G401 (cell line): Measurements from ENCODE around the gene MFNG. TPM values are rescaled to one million over a fixed set of nuclear protein-coding genes. Genes with fewer than 3 reads are reported as not detected.

Experiments
- DNase-seq: peaks from one replicate; pipeline ENCODE4 v3.0.0-alpha.2; 2015; ENCODE audit warnings: low spot score
- in situ Hi-C: cut with HindIII; loops from 2 replicates; pipeline ENCODE4 v1.10.0; 2016; ENCODE audit warnings: low sequenced_read_pairs, mixed read lengths
- total RNA-seq: library from RNA; depleted of rRNA; stranded (reverse); fragments of >200 nt; shearing (Covaris generic); gene quantifications from 2 replicates; pipeline ENCODE4 v1.2.3, GENCODE V29; 2014

Gene MFNG
- total RNA-seq, 1 experiment from 2014 or later, result 3.3 TPM

DNA sequence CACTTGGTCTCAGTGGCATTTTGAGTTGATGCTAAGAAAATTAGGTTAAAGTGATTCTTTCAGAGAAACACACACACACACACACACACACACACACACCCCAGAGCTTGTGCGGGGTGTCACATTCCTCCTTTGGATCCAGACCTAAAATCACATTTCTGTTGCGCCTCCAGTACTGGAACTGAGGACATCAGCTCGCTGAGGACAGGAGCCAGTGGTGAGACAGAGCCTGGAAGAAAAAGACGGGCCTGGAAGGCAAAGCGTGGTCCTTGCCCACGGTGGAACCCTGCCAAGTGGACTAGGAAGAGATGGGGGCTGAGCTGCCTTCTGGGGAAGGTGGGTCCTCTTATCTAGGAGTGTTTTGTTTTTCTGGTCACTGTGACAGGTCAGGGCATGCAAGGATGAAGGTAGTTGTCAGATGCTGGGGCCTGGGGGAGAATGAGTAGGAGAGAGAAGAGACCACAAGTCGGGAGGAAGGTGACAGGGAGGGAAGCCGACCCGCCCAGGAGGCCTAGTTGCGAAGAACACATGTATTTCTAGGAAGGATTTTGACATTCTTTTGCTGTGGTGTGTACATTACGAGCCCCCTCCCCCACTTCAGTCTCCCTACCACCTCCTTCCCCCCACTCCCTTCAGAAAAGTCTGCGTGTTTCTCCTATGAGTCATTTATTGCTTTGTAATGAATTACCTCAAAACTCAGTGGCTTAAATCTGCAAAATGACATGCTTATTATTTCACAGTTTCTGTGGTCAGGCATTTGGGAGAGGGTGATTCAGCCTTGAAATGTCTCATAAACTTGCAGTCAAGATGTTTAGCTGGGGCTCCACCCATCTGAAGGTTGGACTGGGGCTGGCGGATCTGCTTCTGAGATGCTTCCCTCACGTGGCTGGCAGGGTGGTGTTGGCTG lies 54.1 kb downstream of the MFNG start:
- no peak for DNase-seq
- in situ Hi-C loops, result no loop called here

DNA sequence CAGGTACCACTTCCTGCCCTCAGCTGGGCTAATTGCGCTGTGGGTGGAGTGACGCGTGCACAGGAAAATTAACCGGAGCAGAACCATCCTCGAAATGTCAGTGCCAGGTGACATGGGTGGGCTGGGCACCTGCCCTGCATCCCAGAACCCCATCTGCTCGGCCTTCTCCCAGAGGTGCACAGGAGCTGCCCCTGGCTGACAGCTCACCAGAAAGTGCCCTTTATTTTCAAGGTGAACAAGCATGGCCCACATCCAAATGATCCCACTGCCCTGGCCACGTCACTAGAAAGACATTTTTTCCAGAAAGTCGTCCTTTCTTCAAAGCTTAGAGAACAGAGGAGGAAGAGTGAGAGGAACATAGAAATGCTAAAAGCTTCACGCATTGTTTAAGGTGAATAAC lies 54.8 kb downstream of the MFNG start:
- no peak for DNase-seq
- in situ Hi-C loops, result no loop called here

DNA sequence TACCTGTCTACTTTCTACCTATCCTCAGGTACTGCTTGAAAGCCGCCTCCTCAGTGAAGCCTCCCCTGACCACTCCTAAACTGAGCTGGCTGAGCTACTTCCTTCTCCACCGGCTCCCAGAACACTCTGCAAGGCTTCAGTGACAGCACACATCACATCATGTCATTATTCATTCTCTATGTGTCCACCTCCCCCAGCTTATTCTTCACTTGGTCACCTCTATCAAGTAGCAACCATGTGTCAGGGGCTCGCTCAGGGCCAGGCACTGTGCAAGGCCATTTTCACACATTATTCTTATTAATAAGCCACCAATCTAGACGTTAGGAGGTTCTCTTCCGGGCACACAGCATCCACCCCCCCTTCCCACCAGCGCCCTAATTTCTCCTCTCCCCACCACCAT lies 55.2 kb downstream of the MFNG start:
- in situ Hi-C loops, result no loop called here
- no peak for DNase-seq

DNA sequence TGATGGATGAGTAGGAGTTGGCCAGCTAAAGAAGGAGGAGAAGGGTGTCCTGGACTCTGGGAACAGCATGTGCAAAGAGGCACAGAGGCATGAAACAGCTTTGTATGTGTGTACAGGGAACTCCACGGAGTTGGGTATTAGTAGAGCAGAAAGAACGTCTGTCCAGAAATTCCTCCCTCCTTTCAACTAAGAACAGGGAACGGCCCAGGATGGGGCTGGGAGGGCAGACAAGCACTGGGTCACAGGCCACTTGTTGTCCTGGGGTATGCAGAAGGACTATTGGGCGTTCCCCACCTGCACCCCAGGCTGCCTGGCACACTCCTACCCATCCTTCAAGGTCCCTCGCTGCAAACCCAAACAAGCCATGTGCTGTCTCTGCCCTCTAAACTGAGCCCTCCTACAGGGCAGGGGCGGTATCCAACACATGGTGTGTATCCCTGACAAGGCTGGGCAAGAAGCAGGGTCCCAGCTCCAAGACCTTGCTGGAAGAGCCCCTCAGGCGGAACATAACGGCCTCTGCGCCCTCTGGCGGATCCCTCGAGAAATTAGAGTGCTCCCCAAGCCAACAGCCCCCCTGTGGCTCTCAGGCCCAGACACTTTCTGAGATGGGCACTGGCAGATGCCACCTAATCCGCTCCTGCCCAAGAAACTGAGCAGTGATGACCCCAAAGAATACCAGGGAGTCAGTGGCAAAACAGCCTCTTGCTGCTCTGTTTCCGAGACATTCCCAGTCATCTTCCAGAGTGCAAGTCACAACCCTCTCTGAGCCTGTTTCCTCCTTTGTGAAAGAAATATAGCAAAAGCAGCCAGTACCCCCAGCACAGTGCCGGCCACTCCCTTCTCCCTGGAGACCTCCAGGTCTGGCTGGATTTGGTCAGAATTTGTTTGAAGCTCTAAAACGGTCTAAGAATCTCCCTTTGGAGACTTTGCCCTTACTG lies 57.3 kb downstream of the MFNG start:
- in situ Hi-C loops, result no loop called here
- DNase-seq, result peak; percentile 43

DNA sequence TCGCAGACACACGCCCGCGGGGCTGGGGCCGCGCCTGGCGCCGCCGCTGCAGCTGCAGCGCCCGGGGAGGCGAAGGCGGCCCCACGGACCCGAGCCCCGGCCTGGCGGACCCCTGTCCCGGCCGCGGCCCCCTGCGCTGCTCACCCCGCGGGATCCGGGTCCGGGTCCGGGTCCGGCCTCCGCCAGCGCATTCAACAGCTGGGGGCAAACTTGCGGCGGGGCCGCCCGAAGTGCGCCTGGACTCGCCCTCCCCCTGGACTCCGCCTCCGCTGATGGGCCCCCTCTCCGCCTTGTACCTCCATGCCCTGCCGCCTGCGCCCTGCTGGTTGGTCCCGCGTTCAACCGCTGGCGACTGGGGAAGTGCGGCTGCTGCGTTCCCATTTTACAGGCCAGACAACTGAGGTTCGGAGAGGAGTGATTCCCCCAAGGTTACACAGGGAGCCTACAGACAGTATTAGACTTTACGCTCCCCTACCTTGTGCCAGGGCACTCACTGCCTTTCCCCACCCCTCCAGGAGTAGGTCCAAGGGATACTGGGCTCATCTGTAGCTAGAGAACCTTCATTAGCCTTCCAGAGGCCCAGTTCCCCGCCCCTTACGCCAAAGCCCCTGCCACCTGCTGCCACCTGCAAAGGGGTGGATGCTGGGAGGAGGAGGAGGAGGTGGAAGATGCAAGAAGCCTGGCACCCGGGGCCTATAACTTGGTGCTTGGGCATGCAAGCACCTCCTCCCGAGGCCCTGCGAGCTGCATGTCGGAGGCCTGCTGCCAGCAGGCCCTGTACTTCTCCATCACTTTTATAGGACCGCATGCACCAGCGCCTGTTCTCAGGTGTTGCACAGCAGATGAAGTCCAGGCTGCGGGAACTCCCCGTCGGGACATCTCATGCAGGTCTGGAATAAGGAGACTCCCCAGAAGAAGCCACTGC lies 58.2 kb downstream of the MFNG start:
- in situ Hi-C loops, result no loop called here
- no peak for DNase-seq

- in situ Hi-C loops, result no loop called here
- DNase-seq, result no peak
Observed at GRCh38 chr22:37427135-37427710, 59.0 kb downstream of the MFNG start, which contains the start of gene ELFN2. Gene ELFN2 (minus strand): TSS chr22:37427479. CDS start chr22:37375534, 51,945 bp downstream.

DNA sequence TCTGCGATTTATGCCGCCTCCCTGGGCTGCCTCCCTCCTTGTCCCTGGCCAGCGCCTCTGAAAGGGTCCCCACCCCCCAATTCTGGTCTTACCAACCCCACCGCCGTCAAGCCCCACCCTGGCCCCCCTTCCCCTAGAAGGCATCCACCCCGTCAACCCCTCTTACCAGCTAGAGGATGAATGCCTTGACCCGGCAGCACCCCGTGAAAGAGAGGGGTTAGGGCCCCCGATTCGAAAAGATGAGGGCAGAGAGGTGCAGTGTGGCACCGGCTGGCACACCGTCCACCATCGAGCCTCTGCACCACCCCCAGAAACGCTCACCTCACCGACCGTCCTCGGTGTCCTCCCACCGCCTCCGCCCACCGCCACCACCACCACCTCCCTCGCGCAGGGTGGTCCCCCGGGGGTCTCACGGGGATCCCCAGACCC lies 59.5 kb downstream of the MFNG start:
- in situ Hi-C loops, result no loop called here
- DNase-seq, result no peak

GRCh38 chr22:37425800-37426705 lies 60.1 kb downstream of the MFNG start:
- no peak for DNase-seq

GRCh38 chr22:37425369-37425768 lies 60.8 kb downstream of the MFNG start:
- in situ Hi-C loops, result no loop called here
- DNase-seq, result no peak

More at GRCh38 chr22:37425800-37426705, 60.1 kb downstream of the MFNG start:
- in situ Hi-C loops, result no loop called here

DNA sequence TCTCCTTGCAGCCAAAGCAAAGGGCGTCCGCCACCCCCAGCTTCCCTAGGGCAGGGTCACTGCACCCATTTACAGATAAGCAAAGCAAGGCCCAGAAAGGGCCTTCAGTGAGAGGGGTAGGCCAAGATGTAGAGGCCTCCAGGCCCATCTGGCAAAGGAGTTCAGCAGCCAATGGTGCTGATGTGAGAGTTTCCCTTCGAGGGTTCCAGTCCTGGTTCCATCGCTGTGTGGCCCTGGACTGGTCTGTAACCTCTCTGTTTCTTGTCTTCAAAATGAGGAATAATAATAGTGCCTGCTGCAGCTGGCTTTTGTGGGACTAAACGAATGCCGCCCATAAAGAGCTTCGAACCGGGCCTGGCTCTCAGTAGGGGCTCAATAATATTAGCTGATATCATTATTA lies 62.9 kb downstream of the MFNG start:
- in situ Hi-C loops, result no loop called here
- DNase-seq, result no peak

DNA sequence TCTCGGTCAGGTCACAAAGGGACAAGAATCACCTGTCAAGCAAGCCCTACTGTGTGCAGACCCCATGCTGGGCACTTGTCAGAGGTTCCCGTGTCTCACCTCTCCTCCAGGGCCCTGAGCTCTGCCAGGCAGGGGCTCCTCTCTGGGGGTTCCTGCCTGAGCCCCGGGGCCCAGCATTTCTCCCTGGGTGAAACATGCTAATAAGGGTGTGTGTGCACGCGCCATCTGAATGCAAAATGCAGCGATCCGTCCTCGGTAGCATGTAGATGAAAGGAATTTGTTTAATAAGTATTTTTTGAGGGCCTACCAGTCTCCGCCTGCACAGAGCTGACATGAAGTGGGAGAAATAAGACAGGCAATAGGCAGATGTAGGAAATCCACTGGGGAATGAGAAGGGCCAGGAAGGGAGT lies 64.7 kb downstream of the MFNG start:
- DNase-seq, result no peak
- in situ Hi-C loops, result no loop called here

- DNase-seq, result no peak
- in situ Hi-C loops, result no loop called here
Observed at GRCh38 chr22:37420686-37421467, 65.3 kb downstream of the MFNG start.

DNA sequence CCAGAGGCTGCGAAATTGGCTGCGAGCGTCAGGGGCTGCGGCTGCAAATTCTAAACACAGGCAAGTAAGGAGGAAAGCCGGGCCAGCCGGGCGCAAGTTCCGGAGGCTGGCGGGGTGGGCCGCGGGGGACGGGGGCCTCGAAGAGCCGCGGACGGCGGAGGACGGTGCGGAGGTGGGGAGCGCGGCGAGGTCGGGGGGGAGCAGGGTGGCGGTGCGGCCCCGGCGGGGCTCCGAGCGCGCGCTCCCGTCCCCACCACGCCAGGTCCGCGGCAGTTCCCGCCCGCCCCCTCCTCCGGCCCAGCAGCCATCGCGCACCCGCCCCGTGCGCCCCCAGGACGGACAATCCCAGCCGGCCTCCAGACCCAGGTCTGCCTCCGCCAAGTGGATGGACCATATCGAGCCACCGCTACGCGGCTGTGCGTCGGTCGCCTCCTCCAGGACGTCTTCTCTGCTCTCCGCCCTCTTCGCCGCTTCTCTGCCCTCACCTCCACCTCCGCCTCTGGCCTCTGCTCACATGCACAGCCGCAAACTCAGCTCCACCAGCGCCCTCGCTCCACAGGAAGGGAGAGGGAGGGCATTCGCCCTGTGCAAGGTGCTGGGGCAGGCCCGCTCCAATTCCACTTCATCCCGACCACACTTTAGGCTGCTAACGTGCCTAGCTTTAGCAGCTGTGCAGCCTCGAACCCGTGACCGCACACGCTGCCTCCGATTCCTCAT lies 66.1 kb downstream of the MFNG start:
- no peak for DNase-seq
- in situ Hi-C loops, result no loop called here

- no peak for DNase-seq
- in situ Hi-C loops, result no loop called here
Observed at GRCh38 chr22:37419370-37419968, 66.7 kb downstream of the MFNG start.
